Measurements from ENCODE around the gene TMEM187. TPM values are rescaled to one million over a fixed set of nuclear protein-coding genes. Genes with fewer than 3 reads are reported as not detected.
"Not testable (repeated sequence)": the region's sequence is repeated elsewhere in the genome, so short reads cannot be mapped to it uniquely, and the experiment has no call there.

The TMEM187 gene
- total and polyA plus RNA-seq, 10 donors: 2.0 to 12.2 (median 5.6) TPM

DNA sequence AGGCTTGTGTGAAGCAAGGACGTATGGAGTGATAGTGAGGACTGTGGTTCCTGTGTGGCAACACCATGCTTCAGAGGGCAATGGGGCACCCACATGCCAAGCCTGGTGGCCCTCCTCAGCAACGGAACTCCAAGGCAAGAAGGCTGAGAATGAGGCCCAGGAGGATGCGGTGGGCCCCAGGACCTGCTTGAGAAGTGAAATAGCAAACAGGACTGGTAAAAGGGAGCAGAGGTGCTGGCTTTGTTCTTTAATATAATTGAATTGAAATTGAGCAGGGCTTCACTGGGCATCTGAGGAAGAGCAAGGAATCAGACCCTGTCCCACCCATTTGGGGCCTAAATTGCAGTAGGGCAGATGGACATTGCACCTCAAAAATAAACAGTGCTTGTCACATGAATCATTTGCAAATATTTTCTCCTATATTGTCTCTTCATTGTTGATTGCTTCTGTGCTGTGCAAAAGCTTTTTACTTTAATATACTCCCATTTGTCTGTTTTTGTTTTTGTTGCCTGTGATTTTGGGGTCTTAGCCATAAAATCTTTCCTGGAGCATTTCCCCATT is 2.3 kb downstream of the TMEM187 start:
- intact Hi-C loops (cut with DNase I; ENCODE audit: low total_unique reads): no loop called here
- peak overlapping the region in 1 of 8 donors; percentile 95 for H3K4me3 ChIP-seq
- H3K27ac ChIP-seq: peak overlapping the region in 7 of 8 donors; percentile 98 to 100 (median 99)
- H3K27me3 ChIP-seq (replicated peaks in 1 of 7): no peaks in the 10 kb centered on the region
- no peaks in the 10 kb centered on the region for H3K36me3 ChIP-seq
- no peak for TF ChIP-seq POLR2A (IDR thresholded peaks at IDR 0.05)
- no peak for TF ChIP-seq POLR2AphosphoS5 (IDR thresholded peaks at IDR 0.05)
- TF ChIP-seq CTCF (IDR thresholded peaks at IDR 0.05 in 8 of 11, conservative IDR thresholded peaks at IDR 0.05 in 3 of 11): no peak
- DNase-seq: peak; percentile 76
- no peaks in the 10 kb centered on the region for H3K9me3 ChIP-seq
- H3K4me1 ChIP-seq: peaks cover 11 to 27% (median 22%) of the 10 kb centered on the region in 6 donors
- WGBS, 5 donors: 29 to 68% (median 61%) methylated on average over 2 to 3 of the region's 3 CpGs

DNA sequence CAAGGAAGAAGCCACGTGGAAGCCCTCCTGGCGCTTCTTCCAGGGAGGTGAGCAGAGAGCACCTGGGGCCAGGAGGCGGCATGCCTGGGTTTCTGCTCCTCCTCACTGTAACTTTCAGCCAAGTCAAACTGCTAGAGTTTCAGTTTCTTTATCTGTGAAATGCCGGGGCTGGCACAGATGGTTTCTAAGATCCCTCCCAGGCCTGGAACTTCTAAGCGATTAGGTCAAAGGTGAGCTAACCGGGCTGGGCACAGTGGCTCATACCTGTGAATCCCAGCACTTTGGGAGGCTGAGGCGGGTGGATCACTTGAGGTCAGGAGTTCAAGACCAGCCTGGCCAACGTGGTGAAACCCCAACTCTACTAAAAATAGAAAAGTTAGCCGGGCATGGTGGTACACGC is 7.8 kb downstream of the TMEM187 start:
- H3K36me3 ChIP-seq; H3K9me3 ChIP-seq; DNase-seq; intact Hi-C loops (cut with DNase I; ENCODE audit: low total_unique reads): not testable (repeated sequence)
- peak in 1 of 3 donors; percentile 24 for TF ChIP-seq POLR2AphosphoS5 (IDR thresholded peaks at IDR 0.05)
- H3K27ac ChIP-seq: peak overlapping the region; percentile 42 to 90 (median 76)
- peaks cover 0 to 21% (median 0%) of the 10 kb centered on the region in 7 donors for H3K27me3 ChIP-seq (replicated peaks in 1 of 7)
- peaks cover 22 to 53% (median 46%) of the 10 kb centered on the region in 6 donors for H3K4me1 ChIP-seq
- H3K4me3 ChIP-seq: peak overlapping the region in 1 of 8 donors; percentile 36
- 36 to 62% (median 44%) methylated on average over 6 to 10 of the region's 10 CpGs for WGBS, 5 donors

DNA sequence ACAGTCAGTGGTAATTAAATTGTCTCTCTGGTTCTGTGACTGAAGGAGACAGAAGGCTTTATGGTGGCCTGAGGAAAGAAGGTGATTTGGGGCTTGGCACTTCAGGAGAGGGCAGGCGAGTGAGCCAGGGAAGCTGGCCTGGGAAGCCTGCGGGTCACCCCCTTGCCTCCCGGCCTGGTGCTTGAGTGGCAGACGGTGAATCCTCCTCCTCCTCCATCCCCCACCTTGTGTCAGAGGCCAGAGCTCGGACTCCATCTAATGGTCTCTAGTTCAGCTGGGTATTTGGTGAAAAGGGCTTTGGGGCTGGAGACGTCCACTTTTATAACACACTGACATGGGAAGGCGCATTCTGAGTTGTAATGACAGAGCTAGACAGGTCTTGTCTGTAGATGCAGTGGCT is 8.7 kb downstream of the TMEM187 start:
- Histone ChIP-seq H3K36me3 (peaks cover 0 to 4% (median 0%) of the 10 kb centered on the region in 6 donors), H3K27ac (peak overlapping the region in 7 of 8 donors; percentile 72 to 90 (median 79)), H3K4me1 (peaks cover 23 to 61% (median 51%) of the 10 kb centered on the region in 6 donors), H3K4me3 (peak overlapping the region in 1 of 8 donors; percentile 54), H3K27me3 (replicated peaks in 1 of 7) (peaks cover 0 to 21% (median 0%) of the 10 kb centered on the region in 7 donors), H3K9me3 (no peaks in the 10 kb centered on the region)
- peak; percentile 73 for DNase-seq
- intact Hi-C loops (cut with DNase I; ENCODE audit: low total_unique reads): no loop called here
- TF ChIP-seq POLR2A (IDR thresholded peaks at IDR 0.05): no peak
- TF ChIP-seq POLR2AphosphoS5 (IDR thresholded peaks at IDR 0.05): no peak
- TF ChIP-seq CTCF (IDR thresholded peaks at IDR 0.05 in 8 of 11, conservative IDR thresholded peaks at IDR 0.05 in 3 of 11): no peak
- 62 to 76% (median 72%) methylated on average over 3 to 7 of the region's 7 CpGs for WGBS, 5 donors

GRCh38 chrX:153981771-153982533 is 9.4 kb downstream of the TMEM187 start:
- peak; percentile 89 for DNase-seq
- TF ChIP-seq CTCF (IDR thresholded peaks at IDR 0.05 in 8 of 11, conservative IDR thresholded peaks at IDR 0.05 in 3 of 11) (no peak), POLR2AphosphoS5 (IDR thresholded peaks at IDR 0.05) (peak; percentile 61 to 78 (median 69))
- intact Hi-C loops (cut with DNase I; ENCODE audit: low total_unique reads): no loop called here
- Histone ChIP-seq H3K36me3 (peaks cover 0 to 4% (median 0%) of the 10 kb centered on the region in 6 donors), H3K9me3 (no peaks in the 10 kb centered on the region), H3K4me3 (peak overlapping the region in 2 of 8 donors; percentile 1 to 54), H3K27me3 (replicated peaks in 1 of 7) (peaks cover 0 to 21% (median 0%) of the 10 kb centered on the region in 7 donors), H3K27ac (peak overlapping the region; percentile 60 to 90 (median 76)), H3K4me1 (peaks cover 23 to 68% (median 54%) of the 10 kb centered on the region in 6 donors)
- 5 to 69% (median 54%) methylated on average over 12 to 52 of the region's 52 CpGs for whole genome bisulfite sequencing, 5 donors

All from spleen (tissue), 11 donors.